HepG2 (cell line): Measurements from ENCODE around the gene TPRG1. TPM values are rescaled to one million over a fixed set of nuclear protein-coding genes. Genes with fewer than 3 reads are reported as not detected.

Source experiments
- ATAC-seq: fragments of 200-7000 bp; cut with Tn5 transposase; 3 replicates; pipeline ENCODE4 v1.9.1; 2020; ENCODE audit warnings: mild to moderate bottlenecking, moderate library complexity
- BruUV-seq: library from RNA; stranded (reverse); fragments of 400-500 nt; replicated peaks from 2 replicates; lab custom pipeline; 2021; lab: Mats Ljungman, UMichigan
- CTCF ChIA-PET: fragments of 300-600 bp; formaldehyde crosslinking; extraction: SDS; loops from one replicate; lab custom pipeline; 2021; ENCODE audit warnings: low total read pairs, inconsistent platforms, low intra/inter-chr PET ratio; lab: Yijun Ruan, JAX
- POLR2A ChIA-PET: fragments of 350-600 bp; sonication (Branson Sonifier 250); formaldehyde crosslinking; loops from one replicate; lab custom pipeline; 2020; ENCODE audit warnings: antibody characterized with exemption, inconsistent platforms; lab: Yijun Ruan, JAX
- DNase-seq: peaks from one replicate; pipeline ENCODE4 v3.0.0-alpha.2; 2015; ENCODE audit warnings: low spot score
- FAIRE-seq: peaks from 3 replicates; lab custom pipeline; 2011; peaks lifted over from hg19 to GRCh38; lab: Jason Lieb, UNC
- H2AFZ ChIP-seq: one replicate; pipeline ENCODE4 v1.6.1; 2011; ENCODE audit warnings: low read length, inconsistent platforms
- H3K27ac ChIP-seq: fragments of 300-600 bp; 3 replicates; pipeline ENCODE4 v1.8.0; 2011; ENCODE audit warnings: mixed run types, mild to moderate bottlenecking, mixed read lengths, low read length, inconsistent platforms; ENCODE audit not compliant: insufficient read depth; ENCODE audit errors: extremely low read length
- H3K27me3 ChIP-seq, 2 experiments: fragments of 200-600 bp in 1 of 2; 2 replicates in 1 of 2; 3 replicates in 1 of 2; pipeline versions ENCODE4 v1.6.0 to v1.8.0; 2011; ENCODE audit warnings: low read length in 2 of 2, mild to moderate bottlenecking in 2 of 2, moderate library complexity in 2 of 2, inconsistent platforms in 1 of 2; ENCODE audit not compliant: insufficient read depth in 2 of 2, control insufficient read depth in 1 of 2
- H3K36me3 ChIP-seq, 2 experiments: fragments of 200-600 bp in 1 of 2; replicated peaks in 1 of 2; 2 replicates in 1 of 2; 3 replicates in 1 of 2; pipeline versions ENCODE4 v1.5.1 to v1.8.0; 2011; ENCODE audit warnings: low read length in 2 of 2, inconsistent platforms in 1 of 2; ENCODE audit not compliant: insufficient read depth in 2 of 2, control insufficient read depth in 1 of 2
- H3K4me1 ChIP-seq: 2 replicates; pipeline ENCODE4 v1.5.1; 2012; ENCODE audit warnings: low read length, inconsistent platforms; ENCODE audit not compliant: insufficient read depth
- H3K4me2 ChIP-seq: 2 replicates; pipeline ENCODE4 v1.6.0; 2011; ENCODE audit warnings: low read depth, low read length, inconsistent platforms
- H3K4me3 ChIP-seq, 3 experiments: fragments of 200-600 bp in 1 of 3; sonication (generic), shearing (Covaris generic) in 1 of 3; replicated peaks in 1 of 3; 2 replicates each; pipeline ENCODE4 v1.5.1; 2011 to 2016; ENCODE audit warnings: low read length in 3 of 3, inconsistent platforms in 2 of 3, low read depth in 2 of 3, mild to moderate bottlenecking in 2 of 3, control low read depth in 1 of 3, mixed read lengths in 1 of 3; ENCODE audit not compliant: insufficient read depth in 1 of 3
- H3K79me2 ChIP-seq: one replicate; pipeline ENCODE4 v1.6.1; 2011; ENCODE audit warnings: low read length, inconsistent platforms; ENCODE audit not compliant: insufficient read depth
- H3K9ac ChIP-seq: 2 replicates; pipeline ENCODE4 v1.6.0; 2011; ENCODE audit warnings: mild to moderate bottlenecking, low read depth, low read length, inconsistent platforms; ENCODE audit not compliant: insufficient read depth
- H3K9me3 ChIP-seq: 2 replicates; pipeline ENCODE4 v1.5.1; 2012; ENCODE audit warnings: mild to moderate bottlenecking, low read length
- H4K20me1 ChIP-seq: 2 replicates; pipeline ENCODE4 v1.6.0; 2011; ENCODE audit warnings: inconsistent platforms, mild to moderate bottlenecking, low read length, moderate library complexity; ENCODE audit not compliant: insufficient read depth
- HNF1A ChIP-seq, 2 experiments: sonication (generic) in 1 of 2; formaldehyde crosslinking in 1 of 2; IDR thresholded peaks; 2 replicates each; pipeline versions ENCODE4 v1.4.0 to v1.6.1; 2016 to 2020; ENCODE audit warnings: borderline replicate concordance in 1 of 2, low read depth in 1 of 2, mild to moderate bottlenecking in 1 of 2, missing genetic modification reagents in 1 of 2
- MEIS1 ChIP-seq: sonication (generic); formaldehyde crosslinking; IDR thresholded peaks from 2 replicates; pipeline ENCODE4 v1.9.0; 2021; ENCODE audit warnings: mild to moderate bottlenecking, missing genetic modification reagents, moderate library complexity, borderline replicate concordance
- REXO4 ChIP-seq: sonication (generic); formaldehyde crosslinking; IDR thresholded peaks from 2 replicates; pipeline ENCODE4 v1.8.0; 2022; ENCODE audit warnings: missing genetic modification reagents, mild to moderate bottlenecking, borderline replicate concordance
- ZBTB33 ChIP-seq: sonication (generic); formaldehyde crosslinking; IDR thresholded peaks from 2 replicates; pipeline ENCODE4 v1.4.0; 2020; ENCODE audit warnings: missing genetic modification reagents
- ZC3H13 ChIP-seq: sonication (generic); formaldehyde crosslinking; IDR thresholded peaks from 2 replicates; pipeline ENCODE4 v1.8.1; 2023; ENCODE audit warnings: mild to moderate bottlenecking, missing genetic modification reagents, moderate library complexity
- ZNF101 ChIP-seq: sonication (generic); formaldehyde crosslinking; IDR thresholded peaks from 2 replicates; pipeline ENCODE4 v1.4.0; 2020; ENCODE audit warnings: mild to moderate bottlenecking, low read depth, missing genetic modification reagents, borderline replicate concordance
- ZSCAN9 ChIP-seq: IDR thresholded peaks from 2 replicates; pipeline ENCODE4 v1.6.1; 2016; ENCODE audit warnings: borderline replicate concordance
- WGBS: methylation state at CpG from one replicate; pipeline ENCODE4 v1.1.6; 2017; ENCODE audit warnings: low lambda C conversion rate; 5-methylcytosine and 5-hydroxymethylcytosine counted together
- in situ Hi-C: cut with HindIII; loops from 2 replicates; pipeline ENCODE4 v1.10.0; 2017; ENCODE audit warnings: low pct_unique_long_range_greater_than_20kb; ENCODE audit not compliant: extremely low pct_ligation_motif_present
- intact Hi-C: fragments of 100-400 bp; cut with micrococcal nuclease; formaldehyde crosslinking; loops from one replicate; pipeline ENCODE4 v1.10.0; 2022; ENCODE audit not compliant: unreplicated experiment
- polyA plus RNA-seq, 8 experiments: library from polyadenylated mRNA; depleted of rRNA in 3 of 8; stranded (reverse) in 7 of 8; unstranded in 1 of 8; fragments of >200 nt; fragmentation: Illumina TruSeq in 4 of 8; extraction: Trizol in 4 of 8; gene quantifications; 2 replicates each; pipeline versions ENCODE4 v1.2.1 to v1.2.3, GENCODE V29; 2011 to 2016; ENCODE audit warnings: low read depth in 4 of 8, missing spikeins in 1 of 8, mixed read lengths in 1 of 8; ENCODE audit not compliant: insufficient read depth in 1 of 8
- total RNA-seq, 5 experiments: library from RNA; depleted of rRNA; stranded (reverse); fragments of >200 nt; fragmentation: Illumina TruSeq; extraction: Trizol; gene quantifications; 2 replicates each; pipeline ENCODE4 v1.2.3, GENCODE V29; 2016; ENCODE audit warnings: low read depth in 1 of 5

The TPRG1 gene
- total and polyA plus RNA-seq, 2 of the 13 experiments (the other 11 are each of a cell fraction or from before 2014, with no cell fraction given), result 0.17 TPM; not detected in 1

- no peak for TF ChIP-seq ZC3H13 (CRISPR knock-in tag)
- no peak for TF ChIP-seq MEIS1 (CRISPR knock-in tag)
Measured at GRCh38 chr3:189355481-189356201, 183.9 kb downstream of the TPRG1 start (continued).

GRCh38 chr3:189360291-189360690 is 188.5 kb downstream of the TPRG1 start:
- Histone ChIP-seq H3K4me2 (no peak overlapping the region), H3K27ac (no peak overlapping the region), H3K36me3 (no peaks in the 10 kb centered on the region), H3K4me3 (no peak overlapping the region), H3K9ac (no peak overlapping the region), H4K20me1 (no peaks in the 10 kb centered on the region), H3K9me3 (no peaks in the 10 kb centered on the region), H2AFZ (no peak overlapping the region), H3K27me3 (no peaks in the 10 kb centered on the region; a peak in 1 of 5 replicates), H3K4me1 (peaks cover 8% of the 10 kb centered on the region), H3K79me2 (no peaks in the 10 kb centered on the region)
- intact Hi-C loops, result no loop called here
- TF ChIP-seq ZNF101, result no peak
- ChIA-PET POLR2A (no interaction called here), CTCF (no interaction called here)
- BruUV-seq, result no TSS peak
- in situ Hi-C loops, result no loop called here
- DNase-seq (no peak), ATAC-seq (no peak), FAIRE-seq (no peak)
- 29% methylated on average over 5 of the region's 5 CpGs for WGBS

- ATAC-seq, result no peak
- Histone ChIP-seq H3K79me2 (no peaks in the 10 kb centered on the region), H3K4me2 (no peak overlapping the region), H3K4me1 (no peaks in the 10 kb centered on the region), H3K27me3 (no peaks in the 10 kb centered on the region; a peak in 1 of 5 replicates), H3K9me3 (no peaks in the 10 kb centered on the region), H3K36me3 (no peaks in the 10 kb centered on the region), H4K20me1 (no peaks in the 10 kb centered on the region), H3K27ac (no peak overlapping the region), H2AFZ (no peak overlapping the region), H3K9ac (no peak overlapping the region), H3K4me3 (no peak overlapping the region)
- DNase-seq, result no peak
- intact Hi-C loops, result no loop called here
- ChIA-PET POLR2A (no interaction called here), CTCF (no interaction called here)
- 52% methylated on average over 2 of the region's 2 CpGs for WGBS
- BruUV-seq, result no TSS peak
- in situ Hi-C loops, result no loop called here
- no peak for FAIRE-seq
- no peak for TF ChIP-seq ZSCAN9
- no peak for TF ChIP-seq HNF1A (IDR thresholded peaks at IDR 0.05; ENCODE audit: low read depth)
- TF ChIP-seq HNF1A (CRISPR knock-in tag; IDR thresholded peaks at IDR 0.05; ENCODE audit: borderline replicate concordance), result no peak
- TF ChIP-seq REXO4, result no peak
- TF ChIP-seq ZBTB33, result no peak
Measured at GRCh38 chr3:189361103-189361835, 189.5 kb downstream of the TPRG1 start.
